Activated naive CD4-positive, alpha-beta T cell treated with anti-CD3 and anti-CD28 coated beads, Interleukin-2, amount 50 U/mL, for 24 hours (primary cell): ENCODE results near the gene ALDH1A3.

ENCODE experiments used
- H3K27ac Mint-ChIP-seq: one replicate; pipeline ENCODE4 v1.8.0; 2021; ENCODE audit warnings: mild to moderate bottlenecking, mixed read lengths
- H3K27me3 Mint-ChIP-seq: one replicate; pipeline ENCODE4 v1.8.0; 2021; ENCODE audit warnings: mixed read lengths
- H3K36me3 Mint-ChIP-seq: one replicate; pipeline ENCODE4 v1.8.0; 2021; ENCODE audit warnings: mixed read lengths
- H3K4me1 Mint-ChIP-seq: one replicate; pipeline ENCODE4 v1.8.0; 2021; ENCODE audit warnings: mixed read lengths
- H3K4me3 Mint-ChIP-seq: one replicate; pipeline ENCODE4 v1.8.0; 2021; ENCODE audit warnings: mild to moderate bottlenecking, mixed read lengths
- H3K9me3 Mint-ChIP-seq: one replicate; pipeline ENCODE4 v1.8.0; 2021; ENCODE audit warnings: mixed read lengths

ALDH1A3 gene

GRCh38 chr15:100958326-100959065 is 78.9 kb downstream of the ALDH1A3 start:
- H3K27me3 Mint-ChIP-seq = peaks cover 17% of the 10 kb centered on the region

GRCh38 chr15:100959066-100960050 is 79.7 kb downstream of the ALDH1A3 start:
- Mint-ChIP-seq H3K4me1 (no peaks in the 10 kb centered on the region), H3K9me3 (no peaks in the 10 kb centered on the region), H3K27me3 (peaks cover 19% of the 10 kb centered on the region), H3K4me3 (no peak overlapping the region), H3K36me3 (no peaks in the 10 kb centered on the region), H3K27ac (no peak overlapping the region)

More at GRCh38 chr15:100958326-100959065, 78.9 kb downstream of the ALDH1A3 start:
- Mint-ChIP-seq H3K4me1 (no peaks in the 10 kb centered on the region), H3K36me3 (no peaks in the 10 kb centered on the region), H3K27ac (no peak overlapping the region), H3K9me3 (no peaks in the 10 kb centered on the region), H3K4me3 (no peak overlapping the region)
